ENCODE results near the gene CROT. TPM values are rescaled to one million over a fixed set of nuclear protein-coding genes. Genes with fewer than 3 reads are reported as not detected.

The CROT gene
- total and polyA plus RNA-seq, 2 donors, result 17.6 to 66.0 TPM

Small RNAs within 50 kb of the gene (small RNA-seq; reads per million reads assigned to genes)
- gene RF02195 (not detected), gene RF02196 (not detected)

Other genes starting within 250 kb of the CROT start
- gene DMTF1, start 193.2 kb upstream of the CROT start, total RNA-seq, result 252 TPM
- gene DMTF1, start 193.2 kb upstream of the CROT start, polyA plus RNA-seq, result 32.7 TPM
- gene TMEM243, start 125.9 kb upstream of the CROT start, total RNA-seq, result 60.1 TPM
- gene TMEM243, start 125.9 kb upstream of the CROT start, polyA plus RNA-seq, result 27.6 TPM
- gene ABCB4, start 130.0 kb downstream of the CROT start, total RNA-seq, result 1.2 TPM
- gene ABCB4, start 130.0 kb downstream of the CROT start, polyA plus RNA-seq, result 0.53 TPM